Osteoblast (primary cell): Measurements from ENCODE around the gene ST6GALNAC3. TPM values are rescaled to one million over a fixed set of nuclear protein-coding genes. Genes with fewer than 3 reads are reported as not detected.

Experiments
- DNase-seq: peaks from one replicate; pipeline ENCODE4 v3.0.0; 2011; ENCODE audit warnings: low spot score, mixed read lengths; ENCODE audit not compliant: insufficient read length; ENCODE audit errors: missing footprints
- H2AFZ ChIP-seq: 2 replicates; pipeline ENCODE4 v1.6.0; 2011; ENCODE audit warnings: mild to moderate bottlenecking, low read length
- H3K27ac ChIP-seq: 2 replicates; pipeline ENCODE4 v1.5.1; 2011; ENCODE audit warnings: mild to moderate bottlenecking, low read depth, low read length, moderate library complexity
- H3K27me3 ChIP-seq: 2 replicates; pipeline ENCODE4 v1.6.0; 2012; ENCODE audit warnings: mild to moderate bottlenecking, control low read depth, inconsistent platforms, low read length, moderate library complexity; ENCODE audit not compliant: insufficient read depth
- H3K36me3 ChIP-seq: 2 replicates; pipeline ENCODE4 v1.5.1; 2011; ENCODE audit warnings: mild to moderate bottlenecking, low read length, control low read depth, moderate library complexity; ENCODE audit not compliant: insufficient read depth
- H3K4me1 ChIP-seq: 2 replicates; pipeline ENCODE4 v1.5.1; 2011; ENCODE audit warnings: mild to moderate bottlenecking, low read length, control low read depth, moderate library complexity; ENCODE audit not compliant: insufficient read depth
- H3K4me2 ChIP-seq: 2 replicates; pipeline ENCODE4 v1.6.0; 2011; ENCODE audit warnings: mild to moderate bottlenecking, low read length; ENCODE audit not compliant: insufficient read depth
- H3K4me3 ChIP-seq: fragments of 200-600 bp; sonication (generic); 3 replicates; pipeline ENCODE4 v1.5.1; 2012; ENCODE audit warnings: mild to moderate bottlenecking, low read length, inconsistent platforms; ENCODE audit not compliant: insufficient read depth
- H3K79me2 ChIP-seq: 2 replicates; pipeline ENCODE4 v1.6.0; 2012; ENCODE audit warnings: mild to moderate bottlenecking, low read length, control low read depth, inconsistent platforms; ENCODE audit not compliant: insufficient read depth
- H3K9me3 ChIP-seq: 2 replicates; pipeline ENCODE4 v1.5.1; 2011; ENCODE audit warnings: low read depth, low read length, control low read depth
- H4K20me1 ChIP-seq: 2 replicates; pipeline ENCODE4 v1.6.0; 2012; ENCODE audit warnings: mild to moderate bottlenecking, low read length, control low read depth; ENCODE audit not compliant: insufficient read depth
- CTCF ChIP-seq: IDR thresholded peaks from 2 replicates; pipeline ENCODE4 v1.5.1; 2011; ENCODE audit warnings: mild to moderate bottlenecking, low read depth, low read length, moderate library complexity; ENCODE audit errors: extremely low read depth
- total RNA-seq: library from RNA; depleted of rRNA; stranded (reverse); fragments of >200 nt; gene quantifications from 2 replicates; pipeline ENCODE4 v1.2.3, GENCODE V29; 2012

ST6GALNAC3 gene
- total RNA-seq, 1 donor = not detected

- TF ChIP-seq CTCF = no peak
- H4K20me1 ChIP-seq = no peaks in the 10 kb centered on the region
- no peak overlapping the region for H3K4me2 ChIP-seq
- no peaks in the 10 kb centered on the region for H3K4me1 ChIP-seq
- no peaks in the 10 kb centered on the region for H3K36me3 ChIP-seq
- H2AFZ ChIP-seq = no peak overlapping the region
- no peaks in the 10 kb centered on the region for H3K9me3 ChIP-seq
- no peak overlapping the region for H3K4me3 ChIP-seq
- no peaks in the 10 kb centered on the region for H3K27me3 ChIP-seq
- H3K27ac ChIP-seq = no peak overlapping the region
- no peaks in the 10 kb centered on the region for H3K79me2 ChIP-seq
- no peak for DNase-seq
Observed at GRCh38 chr1:76477156-76477555, 402.6 kb downstream of the ST6GALNAC3 start.

DNA sequence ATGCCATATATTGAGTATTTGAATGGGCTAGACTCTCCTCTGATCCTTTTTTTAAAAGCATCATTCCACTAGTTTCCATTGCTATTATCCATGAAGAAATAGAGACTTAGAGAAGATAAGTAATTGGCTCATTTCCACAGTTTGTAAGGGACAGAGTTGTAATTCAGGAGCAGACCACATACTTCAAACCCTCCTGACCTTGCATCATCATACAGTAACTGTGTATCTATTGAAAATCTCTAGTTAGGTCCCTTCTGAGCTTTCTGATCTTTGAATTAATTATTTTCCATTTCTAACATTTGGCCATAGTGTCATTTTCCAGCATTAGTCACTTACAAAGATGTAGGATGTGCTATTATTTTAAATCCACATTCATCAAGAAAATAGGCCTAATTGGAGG, 406.3 kb downstream of the ST6GALNAC3 start:
- no peaks in the 10 kb centered on the region for H4K20me1 ChIP-seq
- H3K27me3 ChIP-seq = no peaks in the 10 kb centered on the region
- H3K9me3 ChIP-seq = no peaks in the 10 kb centered on the region
- H3K4me3 ChIP-seq = no peak overlapping the region
- no peak for TF ChIP-seq CTCF
- H3K4me2 ChIP-seq = no peak overlapping the region
- no peaks in the 10 kb centered on the region for H3K79me2 ChIP-seq
- H2AFZ ChIP-seq = no peak overlapping the region
- H3K4me1 ChIP-seq = no peaks in the 10 kb centered on the region
- H3K36me3 ChIP-seq = no peaks in the 10 kb centered on the region
- DNase-seq = no peak
- no peak overlapping the region for H3K27ac ChIP-seq

- no peak overlapping the region for H3K27ac ChIP-seq
Observed at GRCh38 chr1:76481672-76482071, 407.1 kb downstream of the ST6GALNAC3 start.

GRCh38 chr1:76482272-76482671, 407.7 kb downstream of the ST6GALNAC3 start:
- Histone ChIP-seq H3K27me3 (no peaks in the 10 kb centered on the region), H3K36me3 (no peaks in the 10 kb centered on the region), H2AFZ (no peak overlapping the region)

More at GRCh38 chr1:76481672-76482071, 407.1 kb downstream of the ST6GALNAC3 start:
- no peak for DNase-seq
- Histone ChIP-seq H3K9me3 (no peaks in the 10 kb centered on the region), H3K36me3 (no peaks in the 10 kb centered on the region), H3K4me3 (no peak overlapping the region), H4K20me1 (no peaks in the 10 kb centered on the region), H3K4me1 (no peaks in the 10 kb centered on the region), H2AFZ (no peak overlapping the region), H3K27me3 (no peaks in the 10 kb centered on the region), H3K79me2 (no peaks in the 10 kb centered on the region), H3K4me2 (no peak overlapping the region)
- TF ChIP-seq CTCF = no peak

More at GRCh38 chr1:76482272-76482671, 407.7 kb downstream of the ST6GALNAC3 start:
- no peak for DNase-seq
- Histone ChIP-seq H3K4me2 (no peak overlapping the region), H3K27ac (no peak overlapping the region), H3K4me1 (no peaks in the 10 kb centered on the region), H3K9me3 (no peaks in the 10 kb centered on the region), H3K79me2 (no peaks in the 10 kb centered on the region), H3K4me3 (no peak overlapping the region), H4K20me1 (no peaks in the 10 kb centered on the region)
- TF ChIP-seq CTCF = no peak
